MCF 10A (cell line): ENCODE data around the gene SUN5. TPM values are rescaled to one million over a fixed set of nuclear protein-coding genes. Genes with fewer than 3 reads are reported as not detected.
"Not testable (repeated sequence)": the region's sequence is repeated elsewhere in the genome, so short reads cannot be mapped to it uniquely, and the experiment has no call there.

Experiments used
- BruUV-seq: library from RNA; stranded (reverse); fragments of 400-500 nt; replicated peaks from 2 replicates; lab custom pipeline; 2021; lab: Mats Ljungman, UMichigan
- CTCF ChIA-PET: fragments of 300-600 bp; sonication (Branson Sonifier 250); formaldehyde crosslinking; extraction: SDS; loops from one replicate; lab custom pipeline; 2021; ENCODE audit warnings: antibody characterized with exemption, inconsistent platforms; lab: Yijun Ruan, JAX
- POLR2A ChIA-PET: fragments of 300-600, 350-650 bp; sonication (Branson Sonifier 250); formaldehyde crosslinking; extraction: SDS; loops from one replicate; lab custom pipeline; 2020; ENCODE audit warnings: antibody characterized with exemption, inconsistent platforms; lab: Yijun Ruan, JAX
- DNase-seq: peaks from one replicate; pipeline ENCODE4 v3.0.0-alpha.2; 2018; ENCODE audit not compliant: unreplicated experiment
- H3K27ac Mint-ChIP-seq: one replicate; pipeline ENCODE4 v1.8.0; 2022; ENCODE audit warnings: mild to moderate bottlenecking, low read depth, mixed read lengths; ENCODE audit not compliant: unreplicated experiment
- H3K27me3 Mint-ChIP-seq: one replicate; pipeline ENCODE4 v1.8.0; 2022; ENCODE audit warnings: mixed read lengths; ENCODE audit not compliant: insufficient read depth, unreplicated experiment
- H3K36me3 Mint-ChIP-seq: one replicate; pipeline ENCODE4 v1.8.0; 2022; ENCODE audit warnings: mild to moderate bottlenecking, moderate library complexity, mixed read lengths; ENCODE audit not compliant: insufficient read depth, unreplicated experiment
- H3K4me1 Mint-ChIP-seq: one replicate; pipeline ENCODE4 v1.8.0; 2022; ENCODE audit warnings: mixed read lengths; ENCODE audit not compliant: insufficient read depth, unreplicated experiment
- H3K4me3 Mint-ChIP-seq: one replicate; pipeline ENCODE4 v1.8.0; 2022; ENCODE audit warnings: mild to moderate bottlenecking, moderate library complexity, mixed read lengths; ENCODE audit not compliant: unreplicated experiment
- H3K9me3 Mint-ChIP-seq: one replicate; pipeline ENCODE4 v1.8.0; 2022; ENCODE audit warnings: mixed read lengths; ENCODE audit not compliant: unreplicated experiment
- intact Hi-C: fragments of 100-400 bp; cut with micrococcal nuclease; formaldehyde crosslinking; loops from 2 replicates; pipeline ENCODE4 v1.14.1; 2022
- total RNA-seq: library from RNA; stranded (reverse); gene quantifications from 2 replicates; pipeline ENCODE4 v1.2.3, GENCODE V29; 2022
- TF ChIP-seq, protein P1 (sequence below): fragments of 200-600 bp; IDR thresholded peaks from one replicate; pipeline ENCODE4 v1.8.0; 2022; ENCODE audit warnings: antibody characterized with exemption, mild to moderate bottlenecking; ENCODE audit not compliant: unreplicated experiment

SUN5 gene
- total RNA-seq, 1 experiment from 2014 or later: not detected

DNA sequence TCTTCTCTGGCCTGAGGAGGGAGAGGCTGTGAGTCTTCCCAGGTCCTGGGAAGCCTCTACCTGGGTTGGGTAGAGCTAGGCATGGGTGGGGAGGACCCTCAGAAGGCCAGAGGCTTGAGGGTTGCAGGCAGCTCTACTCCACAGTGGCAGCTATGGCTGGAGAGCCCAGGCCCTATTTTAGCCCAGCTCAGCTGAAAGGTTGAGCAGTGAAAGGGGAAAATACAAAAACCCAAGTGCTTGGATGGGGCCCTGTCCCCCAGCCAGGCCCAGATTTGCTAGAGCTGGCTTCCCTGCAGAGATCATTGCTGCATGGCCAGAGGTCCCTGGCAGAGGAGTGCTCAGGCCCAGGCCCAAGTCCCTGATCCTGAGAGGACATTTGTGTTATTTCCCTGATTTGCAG is 45.7 kb downstream of the SUN5 start:
- Mint-ChIP-seq H3K4me3 (no peak overlapping the region), H3K4me1 (no peaks in the 10 kb centered on the region), H3K27ac (no peak overlapping the region), H3K9me3 (peaks cover 10% of the 10 kb centered on the region), H3K36me3 (no peaks in the 10 kb centered on the region), H3K27me3 (peaks cover 62% of the 10 kb centered on the region)
- BruUV-seq: no TSS peak
- intact Hi-C loops: no loop called here
- TF ChIP-seq, protein P1, sequence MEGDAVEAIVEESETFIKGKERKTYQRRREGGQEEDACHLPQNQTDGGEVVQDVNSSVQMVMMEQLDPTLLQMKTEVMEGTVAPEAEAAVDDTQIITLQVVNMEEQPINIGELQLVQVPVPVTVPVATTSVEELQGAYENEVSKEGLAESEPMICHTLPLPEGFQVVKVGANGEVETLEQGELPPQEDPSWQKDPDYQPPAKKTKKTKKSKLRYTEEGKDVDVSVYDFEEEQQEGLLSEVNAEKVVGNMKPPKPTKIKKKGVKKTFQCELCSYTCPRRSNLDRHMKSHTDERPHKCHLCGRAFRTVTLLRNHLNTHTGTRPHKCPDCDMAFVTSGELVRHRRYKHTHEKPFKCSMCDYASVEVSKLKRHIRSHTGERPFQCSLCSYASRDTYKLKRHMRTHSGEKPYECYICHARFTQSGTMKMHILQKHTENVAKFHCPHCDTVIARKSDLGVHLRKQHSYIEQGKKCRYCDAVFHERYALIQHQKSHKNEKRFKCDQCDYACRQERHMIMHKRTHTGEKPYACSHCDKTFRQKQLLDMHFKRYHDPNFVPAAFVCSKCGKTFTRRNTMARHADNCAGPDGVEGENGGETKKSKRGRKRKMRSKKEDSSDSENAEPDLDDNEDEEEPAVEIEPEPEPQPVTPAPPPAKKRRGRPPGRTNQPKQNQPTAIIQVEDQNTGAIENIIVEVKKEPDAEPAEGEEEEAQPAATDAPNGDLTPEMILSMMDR: no peak
- ChIA-PET CTCF (no interaction called here), POLR2A (interaction anchor here (0.6 kb wide), 1 partner anchor 10 kb away, joined by 4 read pairs; no protein-coding TSS in a partner anchor)
- DNase-seq: no peak

DNA sequence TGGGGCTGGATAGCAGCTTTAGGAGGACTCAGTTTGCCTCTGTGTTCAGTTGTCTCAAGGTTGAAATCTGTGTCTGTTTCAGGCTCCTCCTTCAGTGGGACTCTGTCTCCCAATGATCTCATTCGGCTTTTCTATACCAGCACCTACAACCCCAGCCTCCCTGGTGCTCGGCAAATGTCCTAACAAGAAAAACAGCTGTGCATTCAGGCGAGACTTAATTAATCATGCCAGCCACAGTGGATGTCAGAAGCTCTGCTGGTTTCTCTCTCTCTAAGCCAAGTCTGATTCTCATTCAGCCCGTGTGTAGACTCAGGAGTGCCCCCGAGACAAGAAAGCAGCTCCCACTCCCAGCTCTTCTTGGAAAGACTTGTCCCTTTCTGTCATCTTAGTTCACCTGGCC is 46.8 kb downstream of the SUN5 start:
- CTCF ChIA-PET: interaction anchor here (0.6 to 0.7 kb wide), 2 partner anchors 175 to 188 kb away, joined by 3 to 4 read pairs; no protein-coding TSS in a partner anchor
- Mint-ChIP-seq H3K4me3 (no peak overlapping the region), H3K9me3 (peaks cover 10% of the 10 kb centered on the region), H3K4me1 (no peaks in the 10 kb centered on the region), H3K27ac (no peak overlapping the region), H3K36me3 (no peaks in the 10 kb centered on the region), H3K27me3 (peaks cover 68% of the 10 kb centered on the region)
- BruUV-seq: no TSS peak
- POLR2A ChIA-PET: interaction anchor here (0.7 kb wide), 1 partner anchor 729 kb away, joined by 3 read pairs; no protein-coding TSS in a partner anchor
- no peak for DNase-seq
- TF ChIP-seq, protein P1: no peak
- intact Hi-C loops: no loop called here

DNA sequence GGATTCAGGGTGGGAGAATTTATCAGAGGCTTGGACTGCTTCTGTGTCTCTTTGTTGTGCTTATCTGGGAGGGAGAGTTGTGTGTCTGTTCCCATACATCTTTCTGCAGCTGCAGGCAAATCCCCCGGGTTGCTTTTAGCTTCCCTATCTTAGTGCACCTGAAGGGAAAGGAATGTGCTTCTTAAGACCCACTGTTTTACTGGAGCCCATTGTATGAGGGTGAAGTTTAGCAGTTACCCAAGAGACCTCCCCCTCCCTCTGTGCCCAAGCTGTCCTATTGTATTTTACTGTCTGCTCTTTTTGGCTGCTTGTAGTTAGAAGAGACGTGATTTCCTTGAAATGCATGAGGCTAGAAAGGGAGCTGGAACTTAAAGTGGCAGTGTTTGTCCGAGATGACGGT is 53.7 kb downstream of the SUN5 start:
- H3K27ac Mint-ChIP-seq, BruUV-seq, H3K36me3 Mint-ChIP-seq, H3K9me3 Mint-ChIP-seq, H3K4me3 Mint-ChIP-seq, DNase-seq, intact Hi-C loops, H3K4me1 Mint-ChIP-seq: not testable (repeated sequence)
- H3K27me3 Mint-ChIP-seq: peaks cover 84% of the 10 kb centered on the region
- POLR2A ChIA-PET: interaction anchor here (1.2 to 1.7 kb wide), 2 partner anchors 14 to 33 kb away, joined by 4 read pairs; no protein-coding TSS in a partner anchor
- CTCF ChIA-PET: interaction anchor here (1.0 to 1.3 kb wide), 2 partner anchors 49 to 50 kb away, joined by 3 to 5 read pairs; no protein-coding TSS in a partner anchor

DNA sequence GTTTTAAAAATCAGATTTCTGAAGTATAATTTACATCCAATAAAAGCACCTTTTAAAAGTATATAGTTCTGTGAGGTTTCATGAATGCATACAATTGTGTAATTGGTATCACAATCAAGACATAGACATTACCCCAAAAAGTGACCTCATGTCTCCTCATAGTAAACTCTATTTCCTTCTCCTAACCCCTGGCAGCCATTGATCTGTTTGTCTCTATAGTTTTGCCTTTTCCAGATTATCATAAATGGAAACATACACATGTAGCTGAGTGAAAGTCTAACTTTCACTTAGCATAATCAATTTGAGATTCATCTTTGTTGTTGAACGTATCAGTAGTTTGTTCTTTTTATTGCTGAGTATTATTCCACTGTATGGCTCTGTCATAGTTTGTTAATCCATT is 57.6 kb downstream of the SUN5 start:
- peaks cover 94% of the 10 kb centered on the region for H3K27me3 Mint-ChIP-seq
- no peaks in the 10 kb centered on the region for H3K36me3 Mint-ChIP-seq
- no peaks in the 10 kb centered on the region for H3K9me3 Mint-ChIP-seq
- no peak overlapping the region for H3K4me3 Mint-ChIP-seq
- no peaks in the 10 kb centered on the region for H3K4me1 Mint-ChIP-seq
- ChIA-PET POLR2A (no interaction called here), CTCF (interaction anchor here (0.5 to 3.8 kb wide), 21 partner anchors 8 to 1138 kb away, joined by 3 to 42 read pairs (median 4); partner anchors contain the start of gene SUN5)
- TF ChIP-seq, protein P1: no peak
- intact Hi-C loops: no loop called here
- BruUV-seq: no TSS peak
- H3K27ac Mint-ChIP-seq: no peak overlapping the region
- DNase-seq: no peak
